Chondrocyte (in vitro differentiated cells): ENCODE results near the gene TK1. TPM values are rescaled to one million over a fixed set of nuclear protein-coding genes. Genes with fewer than 3 reads are reported as not detected.

Source experiments
- DNase-seq: peaks from one replicate; pipeline ENCODE4 v3.0.0; 2021; ENCODE audit warnings: mixed read lengths, low spot score
- H3K27ac Mint-ChIP-seq: one replicate; pipeline ENCODE4 v1.8.0; 2021; ENCODE audit warnings: mild to moderate bottlenecking, moderate library complexity, mixed read lengths; ENCODE audit not compliant: unreplicated experiment
- H3K27me3 Mint-ChIP-seq: 2 replicates; pipeline ENCODE4 v1.8.0; 2021; ENCODE audit warnings: low read depth, mixed read lengths
- H3K36me3 Mint-ChIP-seq: 2 replicates; pipeline ENCODE4 v1.8.0; 2021; ENCODE audit warnings: low read depth, mixed read lengths
- H3K4me1 Mint-ChIP-seq: 2 replicates; pipeline ENCODE4 v1.8.0; 2021; ENCODE audit warnings: low read depth, mild to moderate bottlenecking, mixed read lengths
- H3K4me3 Mint-ChIP-seq: one replicate; pipeline ENCODE4 v1.8.0; 2021; ENCODE audit warnings: mild to moderate bottlenecking, moderate library complexity, mixed read lengths; ENCODE audit not compliant: unreplicated experiment
- H3K9me3 Mint-ChIP-seq: 2 replicates; pipeline ENCODE4 v1.8.0; 2021; ENCODE audit warnings: low read depth, mixed read lengths
- CTCF ChIP-seq: fragments of 200-600 bp; sonication (generic); IDR thresholded peaks from 2 replicates; pipeline ENCODE4 v1.5.0; 2021; ENCODE audit warnings: antibody characterized with exemption, mild to moderate bottlenecking, moderate library complexity
- total RNA-seq: library from RNA; stranded (reverse); gene quantifications from 3 replicates; pipeline ENCODE4 v1.2.1, GENCODE V29; 2021

TK1 gene
- total RNA-seq, 1 donor from 2014 or later = 21.1 TPM

GRCh38 chr17:78164748-78165607 lies 21.9 kb downstream of the TK1 start:
- Mint-ChIP-seq H3K36me3 (no peaks in the 10 kb centered on the region), H3K4me1 (peaks cover 7% of the 10 kb centered on the region), H3K4me3 (no peak overlapping the region), H3K9me3 (no peaks in the 10 kb centered on the region), H3K27ac (no peak overlapping the region), H3K27me3 (no peaks in the 10 kb centered on the region)
- no peak for TF ChIP-seq CTCF
- no peak for DNase-seq

GRCh38 chr17:78163881-78164747 lies 22.7 kb downstream of the TK1 start:
- H3K36me3 Mint-ChIP-seq = no peaks in the 10 kb centered on the region
- H3K27me3 Mint-ChIP-seq = no peaks in the 10 kb centered on the region
- H3K4me3 Mint-ChIP-seq = no peak overlapping the region
- H3K4me1 Mint-ChIP-seq = no peaks in the 10 kb centered on the region
- no peak overlapping the region for H3K27ac Mint-ChIP-seq
- no peaks in the 10 kb centered on the region for H3K9me3 Mint-ChIP-seq
- DNase-seq = no peak
- TF ChIP-seq CTCF = no peak

GRCh38 chr17:78159575-78160158 lies 27.2 kb downstream of the TK1 start:
- Mint-ChIP-seq H3K4me1 (no peaks in the 10 kb centered on the region), H3K27me3 (no peaks in the 10 kb centered on the region), H3K36me3 (no peaks in the 10 kb centered on the region), H3K27ac (no peak overlapping the region), H3K4me3 (no peak overlapping the region), H3K9me3 (no peaks in the 10 kb centered on the region)
- DNase-seq = no peak
- TF ChIP-seq CTCF = no peak

- no peak overlapping the region for H3K27ac Mint-ChIP-seq
- no peaks in the 10 kb centered on the region for H3K36me3 Mint-ChIP-seq
- H3K9me3 Mint-ChIP-seq = no peaks in the 10 kb centered on the region
- peaks cover 16% of the 10 kb centered on the region for H3K4me1 Mint-ChIP-seq
- DNase-seq = no peak
- H3K4me3 Mint-ChIP-seq = no peak overlapping the region
- no peaks in the 10 kb centered on the region for H3K27me3 Mint-ChIP-seq
- no peak for TF ChIP-seq CTCF
Observed at GRCh38 chr17:78154903-78155811, 31.7 kb downstream of the TK1 start.
